Dedifferentiated amniotic fluid mesenchymal stem cell (primary cell): ENCODE results near the gene NCMAP.

ENCODE experiments used
- DNase-seq: peaks from one replicate; pipeline ENCODE4 v3.0.0-alpha.2; 2016; ENCODE audit errors: extremely low spot score

Gene NCMAP

GRCh38 chr1:24622218-24622617 is 66.3 kb downstream of the NCMAP start:
- DNase-seq, result no peak

DNA sequence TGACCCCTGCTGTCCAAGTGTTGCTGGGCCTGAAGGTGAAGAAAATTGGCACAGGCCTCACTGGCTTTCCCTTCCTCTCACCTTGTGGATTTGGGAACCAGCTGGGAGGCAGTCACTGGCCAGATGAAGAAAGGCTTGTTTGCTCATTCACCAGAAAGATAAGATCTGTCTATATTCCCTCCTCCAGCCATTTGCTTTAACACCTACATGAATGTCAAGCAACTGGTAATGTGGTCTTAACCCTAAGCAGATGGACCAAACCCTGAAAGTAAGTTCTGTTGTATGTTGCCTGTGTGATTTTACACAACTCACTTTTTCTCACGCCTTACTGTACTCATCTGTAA is 76.9 kb downstream of the NCMAP start:
- no peak for DNase-seq

DNA sequence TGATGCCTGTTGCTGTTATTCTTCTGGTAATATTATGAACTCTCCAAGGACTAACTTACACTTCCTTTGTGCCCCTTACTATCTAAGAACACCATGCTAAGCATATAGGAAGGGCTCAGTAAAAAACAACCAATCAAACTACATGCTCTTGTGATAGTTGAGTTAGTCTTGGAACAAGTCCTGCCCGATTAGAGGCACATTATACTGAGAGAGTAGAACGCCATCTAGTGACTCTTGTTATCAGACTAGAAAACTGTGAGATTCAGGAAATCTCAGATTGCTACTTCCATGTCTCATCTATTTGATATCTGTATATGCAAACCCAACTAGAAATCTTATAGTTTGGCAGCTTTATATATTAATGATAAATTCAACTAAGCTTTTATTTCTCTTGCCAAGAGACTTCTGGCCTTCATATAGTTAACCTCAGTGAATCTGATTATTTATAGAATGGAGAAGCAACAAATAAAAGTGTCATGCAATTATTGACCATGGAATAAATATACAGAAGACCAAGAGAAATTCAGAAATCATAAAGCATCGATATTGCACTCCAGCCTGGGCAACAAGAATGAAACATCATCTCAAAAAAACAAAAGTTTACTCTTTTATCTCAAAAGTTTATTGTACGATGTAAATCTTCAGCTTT is 79.4 kb downstream of the NCMAP start:
- DNase-seq, result peak; percentile 78

DNA sequence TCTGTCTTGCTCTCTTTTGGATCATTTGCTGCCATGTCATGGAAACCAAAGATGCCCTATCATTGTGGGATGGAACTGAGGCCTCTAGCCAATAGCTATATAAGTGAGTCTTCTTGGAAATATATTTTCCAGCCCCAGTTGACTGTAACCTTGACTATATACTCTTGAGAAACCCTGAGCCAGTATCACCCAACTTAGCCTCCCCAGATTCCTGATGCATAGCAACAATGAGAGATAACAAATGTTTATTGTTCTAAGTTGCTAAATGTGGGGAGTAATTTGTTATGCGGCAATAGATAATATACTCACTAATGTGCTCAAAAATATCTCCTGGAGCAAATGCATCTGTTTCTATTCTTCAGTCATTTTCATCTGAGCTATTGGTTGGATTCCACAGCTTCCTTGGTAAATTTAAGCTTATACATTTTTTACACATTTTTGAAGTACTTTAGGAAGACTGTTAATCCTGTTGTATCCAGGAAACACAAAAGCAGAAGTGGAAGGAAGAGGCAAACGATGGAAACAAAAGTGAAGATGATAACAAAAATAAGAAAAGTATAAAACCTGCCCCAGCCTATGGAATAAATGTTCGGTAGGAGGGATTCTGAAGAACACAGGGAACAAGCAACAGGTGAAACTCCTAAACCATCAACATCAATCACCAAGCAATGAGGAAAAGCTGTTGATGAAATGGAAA is 80.9 kb downstream of the NCMAP start:
- DNase-seq, result no peak

- DNase-seq, result no peak
These were observed 83.2 kb downstream of the NCMAP start for GRCh38 chr1:24639094-24639493.

GRCh38 chr1:24639881-24640280 is 84.0 kb downstream of the NCMAP start:
- no peak for DNase-seq

- no peak for DNase-seq
These were observed 84.4 kb downstream of the NCMAP start for GRCh38 chr1:24640288-24640687.

DNA sequence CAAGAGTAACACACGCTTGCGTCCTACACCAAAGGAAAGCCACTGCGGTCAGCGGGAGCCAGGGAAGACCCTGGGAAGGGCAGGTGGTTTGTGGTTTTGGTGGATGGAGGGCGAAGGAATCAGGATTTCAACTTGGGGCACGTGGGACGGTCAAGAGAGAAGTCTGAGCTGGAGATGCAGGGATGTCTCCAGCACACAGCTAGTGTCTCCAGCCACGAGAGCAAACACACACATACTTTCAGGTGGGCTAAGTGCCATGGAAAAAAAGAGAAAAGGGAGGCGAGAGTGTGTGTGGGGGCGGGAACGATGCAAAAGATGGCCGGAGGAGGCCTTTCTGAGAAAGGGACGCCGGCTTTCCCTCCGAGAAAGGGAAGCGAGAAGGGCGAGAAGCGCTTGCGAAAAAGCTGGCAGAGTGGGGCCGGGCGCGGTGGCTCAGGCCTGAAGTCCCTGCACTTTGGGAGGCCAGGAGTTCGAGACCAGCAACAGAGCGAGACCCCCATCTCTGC is 85.8 kb downstream of the NCMAP start:
- DNase-seq, result no peak

GRCh38 chr1:24642481-24643362 is 86.8 kb downstream of the NCMAP start, which contains the start of gene SRRM1:
SRRM1 (plus strand) TSS chr1:24643302; CDS start chr1:24643327, 25 bp downstream.
- DNase-seq, result peak; percentile 100

DNA sequence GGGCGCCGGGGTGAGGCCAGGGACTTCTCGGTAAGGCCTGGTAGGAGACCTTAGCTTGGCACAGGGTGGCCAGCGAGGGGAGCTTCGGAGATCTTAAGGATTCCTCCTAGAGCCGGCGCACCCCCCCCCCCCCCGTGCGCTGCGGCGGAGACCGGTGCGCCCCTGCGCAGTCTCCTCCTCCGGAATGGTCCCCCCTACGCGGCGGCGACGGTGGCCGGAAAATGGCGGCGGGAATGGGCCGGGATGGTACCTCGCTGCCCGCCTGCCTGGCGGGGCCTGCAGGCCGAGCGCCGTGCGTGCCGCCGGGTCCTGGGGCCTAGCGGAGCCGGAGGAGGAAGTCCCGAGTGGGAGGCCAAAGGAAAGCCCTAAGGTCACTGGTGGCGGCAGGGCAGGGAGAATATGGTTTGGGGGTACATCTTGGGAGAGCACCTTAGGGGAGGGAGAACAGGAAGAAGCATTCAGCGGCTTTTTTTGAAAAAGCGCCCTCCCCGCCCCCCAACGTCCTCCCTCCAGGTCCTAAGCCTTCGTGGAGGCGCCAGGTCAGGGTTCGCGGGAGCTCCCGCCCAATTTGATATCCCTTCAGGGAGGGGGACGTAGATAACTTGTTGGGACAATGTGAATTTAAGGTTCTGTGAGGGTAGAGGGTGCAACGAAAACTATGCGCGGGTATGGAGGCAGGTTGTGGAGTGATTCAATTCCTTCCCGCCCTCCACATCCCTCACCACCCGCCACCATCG is 87.6 kb downstream of the NCMAP start:
- no peak for DNase-seq

DNA sequence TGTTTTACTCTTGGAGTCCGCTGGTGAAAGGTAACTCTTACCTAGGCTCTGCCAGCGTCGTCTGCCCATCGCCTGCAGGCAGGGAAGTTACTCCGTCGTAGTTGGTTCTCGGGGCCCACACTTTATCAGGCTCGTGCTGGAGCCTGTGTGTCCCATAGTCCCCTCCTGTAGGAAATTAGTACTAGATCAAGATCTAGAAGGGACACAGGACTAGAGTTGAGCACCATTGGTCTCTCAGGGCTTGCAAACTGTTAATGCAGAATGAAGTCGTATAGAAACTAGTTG is 88.2 kb downstream of the NCMAP start:
- no peak for DNase-seq

- DNase-seq, result no peak
These were observed 93.0 kb downstream of the NCMAP start for GRCh38 chr1:24648919-24649318.

- no peak for DNase-seq
These were observed 96.5 kb downstream of the NCMAP start for GRCh38 chr1:24652382-24652781.

DNA sequence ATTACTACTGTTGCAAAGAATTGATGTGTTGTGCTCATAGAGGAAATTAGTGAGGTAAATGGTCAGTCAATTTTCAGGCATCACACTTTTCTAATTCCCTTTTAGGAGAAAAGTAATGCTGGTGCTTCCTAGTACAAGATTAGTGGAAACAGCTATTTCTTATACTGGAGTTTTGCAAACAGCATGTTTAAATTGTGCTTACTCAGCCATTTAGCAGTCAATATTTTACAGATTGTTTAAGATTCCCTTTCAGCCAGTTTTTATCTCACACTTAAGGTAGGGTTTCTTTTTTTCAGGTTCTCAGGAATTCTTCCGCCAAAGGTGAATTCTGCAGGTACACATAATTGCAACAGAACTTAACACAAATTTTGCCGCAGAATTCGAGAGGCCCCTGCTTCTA is 98.1 kb downstream of the NCMAP start:
- DNase-seq, result no peak

GRCh38 chr1:24656046-24656445 is 100.2 kb downstream of the NCMAP start:
- DNase-seq, result no peak

DNA sequence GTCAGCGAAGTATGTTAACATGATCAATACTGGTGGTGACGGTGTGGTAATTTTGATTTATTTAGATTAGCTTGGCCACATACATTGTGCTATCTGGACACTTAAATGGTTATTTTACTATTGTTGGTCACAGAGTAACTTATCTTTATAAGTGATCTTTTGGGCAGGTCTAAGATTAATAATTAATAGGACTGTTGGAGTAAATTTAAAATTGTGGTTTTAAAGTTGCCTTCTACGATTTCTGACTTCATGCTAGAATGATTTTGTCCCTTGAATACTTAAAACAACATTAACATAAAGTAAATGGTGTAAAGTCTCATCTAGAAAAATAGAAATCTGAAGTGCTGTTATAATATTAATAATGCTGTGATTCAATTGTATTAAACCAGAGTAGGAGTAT is 101.9 kb downstream of the NCMAP start:
- DNase-seq, result no peak
